Activated gamma-delta T cell treated with anti-CD3 and anti-CD28 coated beads, Interleukin-2, amount 50 U/mL, for 16 hours (primary cell): ENCODE measurements around the gene HSPG2.
"Not testable (repeated sequence)": the region's sequence is repeated elsewhere in the genome, so short reads cannot be mapped to it uniquely, and the experiment has no call there.

ENCODE experiments used
- DNase-seq: peaks from one replicate; pipeline ENCODE4 v3.0.0-alpha.2; 2020; ENCODE audit warnings: low read depth

Gene HSPG2

DNA sequence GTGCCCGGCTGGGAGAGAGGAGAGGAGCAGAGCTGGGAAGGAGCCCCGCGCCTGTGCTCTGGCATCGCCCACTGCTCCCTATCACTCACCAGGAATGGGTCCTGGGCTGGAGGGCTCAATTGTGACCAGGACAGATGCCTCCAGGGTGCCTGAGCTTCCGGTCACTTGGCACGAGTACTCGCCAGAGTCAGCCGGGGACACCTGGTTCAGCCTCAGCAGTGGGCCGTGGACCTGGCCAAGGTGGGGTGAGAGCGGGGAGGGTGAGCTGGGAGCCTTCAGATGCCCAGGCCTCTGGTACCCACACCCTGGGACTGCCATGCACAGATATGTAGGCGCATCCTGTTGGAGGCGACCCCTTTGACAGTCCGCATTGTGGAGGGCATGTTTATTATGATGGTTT is 93.9 kb downstream of the HSPG2 start:
- DNase-seq = no peak

DNA sequence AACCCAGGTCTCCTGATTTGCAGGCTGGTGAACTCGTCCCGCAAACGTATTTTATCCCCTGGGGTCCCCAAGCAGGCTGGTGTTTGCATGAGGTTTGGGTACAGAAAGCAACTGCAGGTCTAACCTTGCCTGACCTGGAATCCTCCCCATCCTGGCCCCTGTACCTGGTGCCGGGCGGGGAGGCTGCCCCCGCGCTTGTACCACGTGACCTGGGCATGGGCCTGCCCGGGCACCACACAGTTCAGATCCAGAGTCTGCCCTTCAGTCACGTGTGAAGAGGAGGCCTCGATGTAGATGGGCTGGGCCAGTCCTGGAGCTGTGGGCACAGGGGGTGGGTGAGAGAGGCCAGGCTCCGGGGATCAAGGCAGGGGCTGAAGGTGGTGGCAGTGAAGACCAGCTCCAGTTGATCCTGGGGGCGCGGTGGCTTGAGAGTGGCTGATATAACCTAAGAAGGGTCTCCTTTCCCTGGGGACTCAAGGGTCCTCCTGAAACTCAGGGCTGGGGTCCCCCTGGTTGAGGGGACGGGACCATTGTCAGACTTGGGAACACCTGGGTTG is 94.4 kb downstream of the HSPG2 start:
- no peak for DNase-seq

DNA sequence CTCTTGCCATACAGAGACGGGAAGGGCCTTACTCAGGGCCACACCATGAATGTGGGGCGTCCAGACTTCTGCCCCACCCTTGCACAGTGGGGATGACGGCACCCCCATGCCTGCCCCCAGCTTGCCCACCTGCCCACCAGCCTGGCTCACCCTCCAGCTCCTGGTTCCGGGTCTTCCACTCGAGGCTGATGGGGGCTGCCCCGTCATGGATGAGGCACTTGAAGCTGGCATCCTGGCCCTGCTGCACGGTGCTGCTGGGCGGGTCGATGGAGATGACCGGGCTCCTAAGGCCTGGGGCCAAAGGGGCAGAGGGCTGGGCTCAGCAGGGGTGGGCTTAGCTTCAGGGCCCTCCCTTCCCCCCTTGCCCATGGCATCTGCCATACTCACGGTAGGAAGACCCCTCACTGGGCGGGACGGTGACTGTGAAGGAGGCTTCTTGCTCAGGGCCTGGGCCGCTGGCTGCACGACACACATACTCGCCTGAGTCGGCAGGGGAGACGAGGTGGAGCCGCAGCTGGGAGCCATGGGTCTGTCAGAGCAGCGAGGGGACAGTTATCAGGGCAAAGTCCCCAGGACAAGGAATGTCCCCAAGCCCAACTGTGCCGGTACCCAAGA is 95.2 kb downstream of the HSPG2 start:
- no peak for DNase-seq

DNA sequence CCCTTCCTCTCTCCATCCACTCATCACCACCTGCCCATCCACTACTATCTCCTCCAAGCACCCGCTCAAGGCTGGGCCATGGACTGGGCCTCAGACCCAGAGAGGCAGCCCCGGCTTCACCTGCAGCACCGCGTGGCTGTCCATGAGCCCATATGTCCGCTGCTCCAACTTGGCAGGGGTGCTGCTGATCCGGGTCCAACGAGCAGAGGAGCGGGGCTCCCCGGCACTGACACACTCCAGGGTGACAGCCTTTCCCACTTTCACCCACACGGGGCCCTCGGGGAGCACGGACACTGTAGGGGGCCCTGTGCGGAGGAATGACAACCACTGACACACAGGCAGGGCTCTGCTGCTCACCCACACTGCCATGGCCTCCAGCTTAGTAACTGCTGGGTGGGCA is 96.1 kb downstream of the HSPG2 start:
- DNase-seq = no peak

DNA sequence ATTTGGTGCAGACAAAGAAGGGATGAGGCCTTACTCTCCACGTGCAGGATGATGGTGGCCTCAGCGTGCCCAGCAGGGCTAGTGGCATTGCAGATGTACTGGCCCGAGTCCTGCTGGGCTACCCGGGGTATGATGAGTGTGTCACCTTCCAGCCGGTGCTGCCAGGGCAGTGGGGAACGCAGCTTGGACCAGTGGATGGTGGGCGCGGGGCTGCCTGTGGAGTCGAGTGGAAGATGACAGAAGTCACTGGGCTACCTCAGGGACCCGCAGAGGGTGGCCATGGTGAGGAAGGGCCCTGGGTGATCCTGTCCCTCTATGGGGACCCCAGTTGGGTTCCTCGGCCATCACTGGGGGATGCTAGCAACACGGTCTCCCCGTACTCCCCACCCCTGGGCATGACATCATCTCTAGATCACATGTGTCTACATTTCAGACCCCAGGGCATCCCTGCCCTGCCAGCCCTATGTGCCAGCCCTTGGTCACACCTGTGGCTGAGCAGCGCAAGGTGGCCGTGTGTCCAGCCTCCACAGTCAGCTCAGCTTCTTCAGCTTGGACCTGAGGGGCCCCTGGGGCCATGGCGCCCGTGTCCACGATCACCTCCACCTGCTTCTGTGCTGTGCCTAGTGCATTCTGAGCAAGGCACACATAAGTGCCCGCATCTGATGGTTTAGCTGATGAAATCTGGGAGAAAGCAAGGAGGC is 97.6 kb downstream of the HSPG2 start:
- DNase-seq = no peak

DNA sequence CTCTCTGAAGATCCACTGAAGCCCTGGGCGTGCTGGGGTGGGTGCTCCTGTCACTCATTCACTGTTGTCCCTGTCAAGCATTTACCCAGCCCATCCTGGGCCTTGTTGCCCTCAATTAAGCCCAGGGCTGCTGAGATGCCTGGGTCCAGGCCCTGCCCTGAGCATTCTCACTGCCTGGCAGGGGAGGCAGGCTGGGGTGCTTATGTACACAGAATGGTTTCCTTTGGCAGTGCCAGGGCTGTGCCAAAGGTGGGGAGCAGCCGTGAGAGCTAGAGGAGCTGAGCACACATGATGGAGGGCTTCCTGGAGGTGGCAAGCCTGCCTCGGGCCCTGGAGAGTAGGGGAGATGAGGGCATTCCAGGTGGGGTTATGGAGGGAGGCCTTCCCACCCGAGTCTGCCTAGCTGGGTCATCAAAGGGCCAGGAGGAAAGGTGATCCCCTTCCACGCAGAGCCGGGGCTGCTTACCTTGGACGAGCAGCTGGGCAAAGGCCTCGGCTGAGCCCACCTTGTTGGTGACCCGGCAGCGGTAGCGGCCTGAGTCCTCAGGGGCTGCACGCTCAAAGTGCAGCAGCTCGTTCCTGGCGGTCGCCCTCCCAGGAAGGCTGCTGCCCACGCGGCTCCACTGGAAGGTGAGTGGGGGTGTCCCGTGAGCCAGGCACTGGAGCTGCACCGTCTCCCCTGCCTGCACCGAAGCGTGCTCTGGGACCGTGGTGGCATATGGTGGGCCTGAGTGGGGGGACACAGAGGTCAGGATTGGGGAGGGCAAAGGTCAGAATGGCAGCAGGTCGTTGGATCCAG is 98.6 kb downstream of the HSPG2 start:
- DNase-seq = no peak

DNA sequence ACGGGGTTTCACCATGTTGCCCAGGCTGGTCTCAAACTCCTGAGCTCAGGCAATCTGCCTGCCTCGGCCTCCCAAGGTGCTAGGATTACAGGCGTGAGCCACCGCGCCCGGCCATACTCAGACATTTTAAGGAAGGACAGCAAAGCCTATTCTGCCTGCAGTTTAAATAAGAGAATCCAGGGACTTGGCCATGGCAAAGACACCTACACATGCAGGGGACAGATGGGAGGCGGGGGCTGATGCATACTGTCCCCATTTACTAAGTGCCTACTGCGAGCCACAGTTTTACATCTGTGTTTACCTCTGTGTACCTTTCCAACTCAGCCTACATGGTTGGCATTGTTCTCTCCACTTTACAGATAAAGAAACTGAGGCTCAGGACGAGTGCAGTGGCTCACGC is 99.6 kb downstream of the HSPG2 start:
- DNase-seq = no peak

DNA sequence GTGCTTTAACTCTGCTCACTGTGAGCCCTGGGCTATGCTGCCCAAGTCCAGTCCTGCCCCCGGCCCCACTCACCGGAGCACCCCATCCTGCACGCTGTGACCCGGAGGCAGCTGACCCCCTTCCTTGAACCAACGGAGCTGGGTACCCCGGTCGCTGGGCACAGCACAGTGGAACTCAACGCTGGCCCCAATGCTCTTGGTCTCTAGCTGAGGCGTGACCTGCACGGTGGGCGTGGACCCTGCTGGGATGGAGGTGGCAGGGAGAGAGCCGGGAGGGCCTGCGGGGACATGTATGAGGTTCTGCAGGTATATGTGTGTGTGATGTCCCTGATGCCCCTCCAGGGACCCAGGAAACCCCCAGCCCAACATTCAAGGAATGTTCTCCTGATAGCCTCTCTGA is 100.4 kb downstream of the HSPG2 start:
- DNase-seq = no peak

DNA sequence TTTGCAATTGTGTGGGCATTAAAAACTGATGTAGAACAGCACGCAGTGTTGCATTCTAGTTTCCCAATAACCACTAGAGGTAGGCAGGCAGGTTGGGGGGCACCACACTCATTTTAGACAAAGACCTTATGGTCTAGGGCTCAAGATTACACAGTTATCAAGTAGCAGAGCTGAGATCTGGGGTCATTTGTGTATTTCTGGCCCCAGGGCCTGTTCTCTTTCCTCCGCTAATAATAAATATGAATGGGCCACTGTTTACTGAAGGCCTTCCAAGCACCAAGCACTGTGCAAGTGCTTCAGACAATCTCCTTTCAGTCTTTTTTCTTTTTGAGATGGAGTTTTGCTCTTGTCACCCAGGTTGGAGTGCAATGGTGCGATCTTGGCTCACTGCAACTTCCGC is 101.1 kb downstream of the HSPG2 start:
- no peak for DNase-seq

DNA sequence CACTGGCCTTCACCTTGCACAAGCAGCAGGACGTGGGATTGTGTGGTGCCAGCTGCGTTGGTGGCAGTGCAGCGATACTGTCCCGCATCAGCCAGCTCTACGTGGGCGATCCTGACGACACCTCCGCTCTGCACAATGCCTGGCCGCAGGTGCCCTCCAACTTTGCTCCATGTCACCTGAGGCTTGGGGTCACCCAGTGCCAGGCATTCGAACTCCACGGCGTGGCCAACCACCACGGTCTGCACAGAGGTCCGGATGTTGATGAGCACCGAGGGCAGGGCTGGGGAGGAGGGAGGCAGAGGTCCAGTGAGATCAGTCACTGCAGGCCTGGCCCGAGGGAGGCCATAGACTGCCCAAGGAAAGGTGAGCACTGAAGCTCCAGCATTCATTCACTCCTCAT is 102.4 kb downstream of the HSPG2 start:
- DNase-seq = no peak

DNA sequence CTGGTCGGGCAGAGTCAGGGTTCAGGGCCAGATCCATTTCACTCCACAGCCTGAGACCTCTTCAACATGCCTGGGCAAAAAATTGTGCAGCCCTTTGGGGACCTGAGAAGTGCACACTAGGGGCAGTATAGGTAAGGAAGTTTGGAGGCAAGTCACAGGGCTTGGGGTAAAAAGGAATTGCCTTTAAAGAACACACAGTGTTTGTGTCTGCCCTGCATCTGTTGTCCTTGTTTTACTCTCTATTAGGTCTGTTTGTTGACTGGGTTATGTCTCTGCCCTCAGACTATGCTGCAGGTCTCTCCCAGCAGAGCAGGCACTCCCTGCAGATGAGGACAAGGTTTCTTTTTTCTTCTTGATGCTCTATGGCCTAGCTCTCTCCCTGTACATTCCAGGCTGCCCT is 103.0 kb downstream of the HSPG2 start:
- no peak for DNase-seq

DNA sequence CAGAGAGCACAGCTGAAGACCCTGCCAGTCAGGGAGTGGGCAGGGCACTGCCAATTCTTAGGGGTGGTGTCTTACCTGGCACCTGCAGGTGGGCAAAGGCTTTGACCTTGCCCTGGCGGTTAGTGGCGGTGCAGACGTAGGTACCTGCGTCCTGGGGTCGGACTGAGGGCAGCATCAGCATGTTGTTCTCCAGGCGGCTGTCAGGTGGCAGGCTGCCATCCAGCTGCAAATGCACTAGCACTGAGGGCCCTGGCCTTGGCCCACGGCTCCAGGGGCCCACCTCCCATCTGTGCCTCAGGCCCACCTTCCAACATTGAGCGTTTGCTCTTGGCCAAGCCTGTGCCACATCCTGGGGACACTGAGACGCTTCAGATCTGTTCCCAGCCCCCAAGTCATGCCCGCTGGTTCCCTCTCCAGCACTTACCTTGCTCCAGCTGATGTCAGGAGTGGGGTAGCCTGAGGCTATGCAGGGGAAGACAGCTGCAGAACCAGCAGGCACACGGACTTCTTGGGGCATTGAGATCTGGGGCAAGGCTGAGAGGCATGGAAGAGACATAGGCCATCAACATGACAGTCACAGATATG is 103.6 kb downstream of the HSPG2 start:
- no peak for DNase-seq

DNA sequence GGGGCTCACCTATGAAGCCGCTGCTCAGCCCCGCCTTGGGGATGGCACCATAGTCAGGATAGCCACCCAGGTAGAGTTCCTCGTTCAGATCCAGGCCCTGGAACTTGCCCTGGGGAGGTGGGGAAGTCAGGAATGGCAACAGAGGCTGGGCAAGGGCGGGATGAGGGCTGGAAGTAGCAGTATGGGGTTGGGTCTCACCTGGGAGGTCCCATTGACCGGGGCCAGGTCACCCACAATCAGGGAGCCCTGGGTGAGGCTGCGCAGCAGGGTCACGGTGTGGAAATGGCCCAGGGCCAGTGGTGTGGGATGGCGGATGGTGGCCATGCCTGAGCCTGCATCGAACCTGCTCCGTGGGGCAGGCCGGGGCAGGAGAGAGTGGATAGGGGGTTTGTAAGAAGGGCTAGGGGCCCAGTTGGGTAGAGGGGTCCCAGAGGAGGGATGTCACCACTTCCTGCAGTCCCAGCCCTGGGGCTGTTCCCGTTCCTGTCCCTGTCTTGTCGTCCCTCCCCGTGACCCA is 105.6 kb downstream of the HSPG2 start:
- no peak for DNase-seq

DNA sequence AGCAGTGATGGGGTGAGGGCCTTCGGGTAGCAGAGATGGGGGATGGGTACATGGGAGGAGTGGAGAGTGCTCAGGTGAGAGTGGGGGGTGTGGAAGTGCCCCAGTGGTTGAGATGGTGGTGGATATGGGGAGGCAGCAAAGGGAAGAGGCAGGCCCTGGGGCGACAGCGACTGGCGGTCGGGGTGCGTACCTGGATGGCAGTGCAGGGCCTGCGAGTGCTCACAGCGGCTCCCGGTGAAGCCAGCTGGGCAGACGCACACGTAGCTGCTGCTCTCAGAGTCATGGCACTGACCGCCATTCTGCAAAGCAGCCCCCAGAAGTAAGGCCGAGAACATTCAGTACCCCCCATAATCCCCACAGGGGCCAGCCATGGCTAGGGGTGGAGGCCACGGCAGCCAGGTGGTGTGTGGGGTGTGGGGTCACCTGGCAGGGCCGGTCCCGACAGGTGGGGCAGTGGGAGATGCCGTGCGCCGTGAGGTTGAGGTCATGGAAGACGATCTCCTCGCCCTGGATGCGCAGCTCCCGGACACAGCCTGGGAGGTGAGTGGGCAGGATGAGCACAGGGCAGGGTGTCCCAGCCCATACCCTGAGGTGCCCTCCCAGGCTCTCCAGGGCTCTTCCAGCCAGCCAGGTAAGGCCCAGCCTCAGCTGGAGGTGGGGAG is 106.2 kb downstream of the HSPG2 start:
- DNase-seq = no peak

DNA sequence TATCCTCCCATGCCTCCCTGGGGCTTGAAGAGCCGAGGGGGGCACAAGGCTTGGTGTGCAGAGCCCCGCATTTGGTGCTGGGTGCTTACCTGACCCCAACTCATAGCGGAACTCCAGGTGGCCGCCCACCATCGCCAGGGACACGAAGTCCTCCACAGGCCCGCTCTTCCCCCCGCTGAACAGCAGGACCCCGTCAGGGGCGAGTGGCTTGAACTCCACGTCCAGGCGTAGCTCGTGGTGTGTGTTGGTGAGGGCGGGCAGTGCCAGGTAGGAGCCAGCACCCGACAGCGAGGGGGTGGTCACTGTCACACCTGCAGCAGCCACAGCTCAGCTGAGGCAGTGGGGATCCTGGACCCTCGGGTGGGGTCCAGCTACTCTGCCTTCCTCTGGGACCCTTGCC is 107.8 kb downstream of the HSPG2 start:
- no peak for DNase-seq

DNA sequence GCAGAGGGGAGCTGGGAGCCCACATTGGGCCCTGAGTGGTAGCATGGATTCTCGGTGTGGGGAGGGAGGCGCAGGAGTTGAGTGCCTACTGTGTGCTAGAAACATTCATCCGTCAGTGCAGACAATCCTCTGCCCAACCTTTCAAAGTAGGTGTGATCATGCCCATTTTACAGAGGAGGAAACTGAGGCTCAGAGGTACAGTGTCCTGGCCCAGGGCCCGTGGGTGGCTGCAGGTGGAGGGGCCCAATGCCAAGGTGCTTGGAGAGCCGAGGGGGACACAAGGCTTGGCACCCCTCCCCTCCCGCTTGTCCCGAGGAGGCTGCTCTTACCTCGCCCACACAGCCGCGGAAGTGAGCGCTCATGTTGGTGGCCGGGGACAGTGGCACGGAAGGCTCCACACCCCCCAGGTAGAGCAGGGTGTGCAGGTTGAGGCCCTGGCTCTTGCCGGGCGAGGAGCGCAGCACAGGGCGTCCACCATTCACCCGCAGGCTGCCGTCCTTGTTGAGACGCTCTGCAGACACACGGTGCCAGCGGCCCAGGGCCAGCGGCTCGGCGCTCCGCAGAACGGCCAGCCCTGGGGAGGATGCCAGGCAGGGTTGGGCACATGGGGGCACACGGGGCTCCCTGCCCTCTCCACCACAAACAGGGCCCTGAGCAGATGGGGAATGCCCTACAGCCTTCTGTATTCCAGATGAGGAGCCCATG is 108.5 kb downstream of the HSPG2 start:
- no peak for DNase-seq

DNA sequence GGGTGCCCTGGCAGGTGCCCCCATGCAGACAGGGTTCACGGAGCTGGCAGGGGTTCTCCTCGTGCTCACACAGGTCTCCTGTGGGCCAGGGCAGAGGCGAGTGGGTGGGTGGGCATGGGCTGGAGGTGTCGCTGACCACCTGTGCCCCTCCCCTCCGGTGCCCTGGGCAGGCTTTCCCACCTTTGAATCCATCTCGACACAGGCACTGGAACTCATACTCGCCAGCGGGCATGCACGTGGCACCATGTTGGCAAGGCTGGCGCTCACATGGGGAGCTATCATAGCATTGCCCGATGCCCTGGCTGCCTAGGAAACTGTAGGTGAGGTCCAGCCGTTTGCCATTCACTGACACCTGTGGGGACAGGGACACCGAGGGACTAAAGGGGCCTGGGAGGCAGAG is 109.0 kb downstream of the HSPG2 start:
- no peak for DNase-seq

DNA sequence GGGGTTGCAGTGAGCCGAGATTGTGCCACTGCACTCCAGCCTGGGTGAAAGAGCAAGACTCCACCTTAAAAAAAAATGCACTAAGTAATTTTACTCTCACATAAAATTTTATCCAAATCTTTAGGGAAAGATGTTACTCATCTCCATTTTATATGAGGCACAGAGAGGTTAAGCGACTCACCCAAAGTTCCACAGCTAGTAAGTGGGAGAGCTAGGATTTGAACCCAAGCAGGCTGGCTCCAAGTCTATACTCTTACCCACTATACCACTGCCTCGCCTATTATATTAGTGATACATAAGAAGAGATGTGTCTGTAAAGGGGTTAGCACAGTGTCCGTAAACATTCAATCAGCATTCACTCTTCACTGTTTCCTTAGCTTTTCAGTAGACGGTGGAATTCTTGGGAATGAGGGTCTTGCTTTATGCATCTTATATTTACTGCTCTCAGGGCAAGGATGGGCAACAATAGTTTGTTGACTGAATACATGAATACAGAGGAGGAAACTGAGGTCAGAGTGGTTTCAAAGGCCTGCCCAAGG is 109.9 kb downstream of the HSPG2 start:
- no peak for DNase-seq

DNA sequence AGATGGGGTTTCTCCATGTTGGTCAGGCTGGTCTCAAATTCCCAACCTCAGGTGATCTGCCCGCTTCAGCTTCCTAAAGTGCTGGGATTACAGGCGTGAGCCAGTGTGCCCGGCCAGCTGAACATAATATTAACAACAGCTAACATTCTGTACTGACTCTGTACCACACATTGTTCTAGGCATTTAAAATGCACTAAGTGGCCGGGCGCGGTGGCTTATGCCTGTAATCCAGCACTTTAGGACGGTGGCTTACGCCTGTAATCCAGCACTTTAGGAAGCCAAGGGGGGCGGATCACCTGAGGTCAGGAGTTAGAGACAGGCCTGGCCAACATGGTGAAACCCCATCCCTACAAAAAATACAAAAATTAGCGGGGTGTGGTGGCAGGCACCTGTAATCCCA is 110.4 kb downstream of the HSPG2 start:
- DNase-seq = not testable (repeated sequence)

DNA sequence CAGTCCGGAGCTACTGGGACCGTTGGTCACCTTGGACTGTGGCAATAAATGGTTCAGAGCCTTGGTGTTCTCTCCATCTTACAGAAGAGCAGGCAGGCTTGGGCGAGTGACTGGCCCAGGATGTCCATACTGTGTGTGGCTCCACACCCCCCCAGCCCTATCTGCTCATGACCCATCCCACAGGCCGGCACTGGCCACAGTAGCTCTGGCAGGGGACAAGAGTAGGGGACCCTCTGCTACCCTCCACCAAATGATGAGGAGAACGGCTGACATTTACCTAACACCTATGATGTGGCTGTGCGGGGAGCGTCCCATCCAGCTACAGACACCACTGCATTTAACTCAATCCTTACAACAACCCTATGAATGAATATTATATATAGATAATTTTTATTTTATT is 111.7 kb downstream of the HSPG2 start:
- DNase-seq = no peak

DNA sequence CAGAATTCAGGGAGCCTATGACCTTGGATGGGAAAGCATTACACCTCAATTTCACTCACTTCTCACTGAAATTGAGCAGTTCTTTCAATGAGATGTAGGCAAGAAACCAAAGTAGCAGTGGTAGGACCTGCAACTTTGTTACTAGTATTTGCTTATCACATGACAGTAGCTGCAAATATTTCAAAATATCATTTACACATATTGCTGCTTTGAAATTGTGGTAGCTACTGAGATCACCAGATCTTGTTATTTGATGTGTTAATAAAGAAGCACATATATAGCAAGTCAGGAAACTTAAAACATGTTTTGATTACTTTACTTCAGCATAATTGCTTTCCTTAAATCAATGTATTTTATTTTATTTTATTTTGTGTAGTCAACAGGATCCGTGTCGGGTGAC is 112.2 kb downstream of the HSPG2 start:
- no peak for DNase-seq
